ENCODE measurements around the gene PSEN1. TPM values are rescaled to one million over a fixed set of nuclear protein-coding genes. Genes with fewer than 3 reads are reported as not detected.

Gene PSEN1
- polyA plus RNA-seq, 2 of the 4 experiments (the other 2 are of a cell fraction), result 21.6 to 38.1 TPM

DNA sequence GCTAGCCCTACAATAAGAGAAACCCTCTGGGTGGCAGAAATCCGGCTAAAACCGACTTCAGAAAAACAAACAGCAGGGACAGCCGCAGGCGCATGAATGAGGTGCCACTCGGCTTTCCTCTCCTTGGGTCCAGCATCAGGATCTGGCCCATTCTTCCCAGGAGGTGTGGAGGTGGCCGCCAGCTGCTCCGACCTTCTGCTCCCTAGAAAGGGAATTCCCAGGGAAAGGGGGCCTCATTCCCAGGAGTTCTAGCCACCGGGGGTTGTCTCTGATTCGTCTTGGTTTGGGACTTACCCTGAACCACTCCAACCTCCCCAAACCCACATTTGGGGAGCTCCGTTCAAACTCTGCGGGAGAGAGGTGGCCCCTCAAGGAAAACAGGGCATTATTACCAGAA, 114.0 kb downstream of the PSEN1 start:
- Histone ChIP-seq H3K27ac (no peak overlapping the region), H3K4me2 (no peak overlapping the region), H3K4me3 (no peak overlapping the region), H3K4me1 (no peaks in the 10 kb centered on the region), H3K9me3 (no peaks in the 10 kb centered on the region)
- WGBS (ENCODE audit: missing lambda C conversion rate), result 89% methylated on average over 11 of the region's 11 CpGs
- ATAC-seq (no peak), FAIRE-seq (no peak), DNase-seq (ENCODE audit: low read depth in 1 of 2, low spot score in 1 of 2) (no peak)
- ChIA-PET CTCF (no interaction called here), POLR2A (no interaction called here)
- no peak for TF ChIP-seq PHF8 (IDR thresholded peaks at IDR 0.05; ENCODE audit: borderline replicate concordance, low read depth)
- no peak for TF ChIP-seq SMC3 (IDR thresholded peaks at IDR 0.05)
- TF ChIP-seq ZC3H11A (IDR thresholded peaks at IDR 0.05), result no peak
- no peak for TF ChIP-seq USF2 (IDR thresholded peaks at IDR 0.05)
- TF ChIP-seq CTCF (IDR thresholded peaks at IDR 0.05), result no peak
- no peak for TF ChIP-seq POLR2A (IDR thresholded peaks at IDR 0.05; ENCODE audit: low read length)
- no peak for TF ChIP-seq NFE2L2 (conservative IDR thresholded peaks at IDR 0.05; ENCODE audit: low read length)
- no peak for TF ChIP-seq ATOH8 (CRISPR knock-in tag; IDR thresholded peaks at IDR 0.05; ENCODE audit: low read depth)
- no peak for TF ChIP-seq RFX5 (IDR thresholded peaks at IDR 0.05)
- TF ChIP-seq CBX8 (IDR thresholded peaks at IDR 0.05), result no peak
- no peak for TF ChIP-seq ESRRA (IDR thresholded peaks at IDR 0.05; ENCODE audit: borderline replicate concordance, low read length)
- TF ChIP-seq KDM5A (IDR thresholded peaks at IDR 0.05), result no peak
- TF ChIP-seq, protein P1, sequence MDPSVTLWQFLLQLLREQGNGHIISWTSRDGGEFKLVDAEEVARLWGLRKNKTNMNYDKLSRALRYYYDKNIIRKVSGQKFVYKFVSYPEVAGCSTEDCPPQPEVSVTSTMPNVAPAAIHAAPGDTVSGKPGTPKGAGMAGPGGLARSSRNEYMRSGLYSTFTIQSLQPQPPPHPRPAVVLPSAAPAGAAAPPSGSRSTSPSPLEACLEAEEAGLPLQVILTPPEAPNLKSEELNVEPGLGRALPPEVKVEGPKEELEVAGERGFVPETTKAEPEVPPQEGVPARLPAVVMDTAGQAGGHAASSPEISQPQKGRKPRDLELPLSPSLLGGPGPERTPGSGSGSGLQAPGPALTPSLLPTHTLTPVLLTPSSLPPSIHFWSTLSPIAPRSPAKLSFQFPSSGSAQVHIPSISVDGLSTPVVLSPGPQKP (IDR thresholded peaks at IDR 0.05; ENCODE audit: low read depth, low read length), result no peak
- TF ChIP-seq GATA3 (IDR thresholded peaks at IDR 0.05; ENCODE audit: borderline replicate concordance), result no peak

- ATAC-seq (no peak), DNase-seq (ENCODE audit: low read depth in 1 of 2, low spot score in 1 of 2) (no peak), FAIRE-seq (no peak)
- no peak overlapping the region for H3K27ac ChIP-seq
- no peaks in the 10 kb centered on the region for H3K4me1 ChIP-seq
- ChIA-PET CTCF (no interaction called here), POLR2A (no interaction called here)
- no peak overlapping the region for H3K4me3 ChIP-seq
- no peak overlapping the region for H3K4me2 ChIP-seq
- no peaks in the 10 kb centered on the region for H3K9me3 ChIP-seq
- 92% methylated on average over 19 of the region's 27 CpGs for WGBS (ENCODE audit: missing lambda C conversion rate)
- TF ChIP-seq CBX8 (IDR thresholded peaks at IDR 0.05), result no peak
- no peak for TF ChIP-seq HOXB13 (CRISPR knock-in tag; IDR thresholded peaks at IDR 0.05; ENCODE audit: low read depth)
- TF ChIP-seq EHMT2 (IDR thresholded peaks at IDR 0.05; ENCODE audit: low read depth), result no peak
- TF ChIP-seq, protein P2, sequence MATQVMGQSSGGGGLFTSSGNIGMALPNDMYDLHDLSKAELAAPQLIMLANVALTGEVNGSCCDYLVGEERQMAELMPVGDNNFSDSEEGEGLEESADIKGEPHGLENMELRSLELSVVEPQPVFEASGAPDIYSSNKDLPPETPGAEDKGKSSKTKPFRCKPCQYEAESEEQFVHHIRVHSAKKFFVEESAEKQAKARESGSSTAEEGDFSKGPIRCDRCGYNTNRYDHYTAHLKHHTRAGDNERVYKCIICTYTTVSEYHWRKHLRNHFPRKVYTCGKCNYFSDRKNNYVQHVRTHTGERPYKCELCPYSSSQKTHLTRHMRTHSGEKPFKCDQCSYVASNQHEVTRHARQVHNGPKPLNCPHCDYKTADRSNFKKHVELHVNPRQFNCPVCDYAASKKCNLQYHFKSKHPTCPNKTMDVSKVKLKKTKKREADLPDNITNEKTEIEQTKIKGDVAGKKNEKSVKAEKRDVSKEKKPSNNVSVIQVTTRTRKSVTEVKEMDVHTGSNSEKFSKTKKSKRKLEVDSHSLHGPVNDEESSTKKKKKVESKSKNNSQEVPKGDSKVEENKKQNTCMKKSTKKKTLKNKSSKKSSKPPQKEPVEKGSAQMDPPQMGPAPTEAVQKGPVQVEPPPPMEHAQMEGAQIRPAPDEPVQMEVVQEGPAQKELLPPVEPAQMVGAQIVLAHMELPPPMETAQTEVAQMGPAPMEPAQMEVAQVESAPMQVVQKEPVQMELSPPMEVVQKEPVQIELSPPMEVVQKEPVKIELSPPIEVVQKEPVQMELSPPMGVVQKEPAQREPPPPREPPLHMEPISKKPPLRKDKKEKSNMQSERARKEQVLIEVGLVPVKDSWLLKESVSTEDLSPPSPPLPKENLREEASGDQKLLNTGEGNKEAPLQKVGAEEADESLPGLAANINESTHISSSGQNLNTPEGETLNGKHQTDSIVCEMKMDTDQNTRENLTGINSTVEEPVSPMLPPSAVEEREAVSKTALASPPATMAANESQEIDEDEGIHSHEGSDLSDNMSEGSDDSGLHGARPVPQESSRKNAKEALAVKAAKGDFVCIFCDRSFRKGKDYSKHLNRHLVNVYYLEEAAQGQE (IDR thresholded peaks at IDR 0.05), result no peak
- TF ChIP-seq ZC3H11A (IDR thresholded peaks at IDR 0.05), result no peak
- TF ChIP-seq SREBF2 (IDR thresholded peaks at IDR 0.05), result no peak
Measured at GRCh38 chr14:73250781-73251500, 114.6 kb downstream of the PSEN1 start.
